ELR (cell line): Measurements from ENCODE around the gene SESTD1.
"Not testable (repeated sequence)": the region's sequence is repeated elsewhere in the genome, so short reads cannot be mapped to it uniquely, and the experiment has no call there.

Experiments
- DNase-seq: peaks from one replicate; pipeline ENCODE4 v3.0.0-alpha.2; 2015; ENCODE audit warnings: low read depth

Gene SESTD1

GRCh38 chr2:179265082-179265510 lies 464 bp upstream of the SESTD1 start:
- peak; percentile 82 for DNase-seq

- peak; percentile 60 for DNase-seq
These were observed 925 bp downstream of the SESTD1 start for GRCh38 chr2:179263446-179264367.

DNA sequence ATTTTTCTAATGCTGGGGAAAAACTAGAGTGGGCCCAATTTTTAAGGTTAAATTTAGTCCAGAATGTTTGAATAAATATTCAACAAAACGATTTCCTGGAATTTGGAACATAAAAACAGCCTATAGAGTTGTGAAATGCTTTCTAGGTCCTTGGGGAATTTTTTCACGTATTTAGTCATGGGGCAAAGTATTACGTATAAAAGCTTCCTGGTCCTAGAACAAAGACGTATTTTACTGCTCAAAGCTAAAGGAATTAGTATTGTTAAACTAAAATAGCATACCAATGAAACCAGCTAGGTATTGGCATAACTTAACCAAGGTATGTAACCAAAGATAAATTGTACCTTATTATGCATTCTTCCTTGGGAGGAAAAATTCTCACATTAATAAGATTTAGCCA lies 1.6 kb downstream of the SESTD1 start:
- DNase-seq: peak; percentile 60

- DNase-seq: no peak
These were observed 2.5 kb downstream of the SESTD1 start for GRCh38 chr2:179262077-179262660.

DNA sequence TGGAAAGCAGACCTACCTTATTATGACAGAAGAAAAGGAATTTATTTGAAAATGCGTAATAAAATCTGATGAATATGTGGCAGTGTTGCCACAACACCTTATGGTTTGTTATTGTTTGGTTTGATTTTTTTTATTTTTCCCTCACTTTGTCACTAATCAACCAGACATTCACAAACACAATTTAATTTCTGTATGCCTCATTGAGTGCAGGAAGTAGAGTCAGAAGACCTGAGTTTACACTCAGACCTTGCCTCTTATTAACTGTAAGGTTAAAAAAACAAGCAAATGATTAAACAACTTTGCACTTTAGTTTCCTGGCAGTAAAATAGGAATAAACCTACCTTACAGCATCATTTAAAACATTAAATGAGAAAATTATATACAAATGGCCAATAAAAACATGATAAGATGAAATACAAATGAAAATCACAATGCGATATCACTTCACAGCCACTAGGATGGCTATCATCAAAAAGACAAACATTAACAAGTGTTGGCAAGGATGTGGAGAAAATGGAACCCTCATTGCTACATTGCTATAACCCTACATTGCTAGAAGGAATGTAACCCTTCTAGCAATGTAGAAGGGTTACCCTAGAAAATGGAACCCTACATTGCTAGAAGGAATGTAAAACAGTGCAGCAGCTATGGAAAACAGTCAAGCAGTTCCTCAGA lies 3.3 kb downstream of the SESTD1 start:
- no peak for DNase-seq

- DNase-seq: no peak
These were observed 4.4 kb downstream of the SESTD1 start for GRCh38 chr2:179260224-179260623.

- no peak for DNase-seq
These were observed 9.5 kb downstream of the SESTD1 start for GRCh38 chr2:179255129-179255528.

DNA sequence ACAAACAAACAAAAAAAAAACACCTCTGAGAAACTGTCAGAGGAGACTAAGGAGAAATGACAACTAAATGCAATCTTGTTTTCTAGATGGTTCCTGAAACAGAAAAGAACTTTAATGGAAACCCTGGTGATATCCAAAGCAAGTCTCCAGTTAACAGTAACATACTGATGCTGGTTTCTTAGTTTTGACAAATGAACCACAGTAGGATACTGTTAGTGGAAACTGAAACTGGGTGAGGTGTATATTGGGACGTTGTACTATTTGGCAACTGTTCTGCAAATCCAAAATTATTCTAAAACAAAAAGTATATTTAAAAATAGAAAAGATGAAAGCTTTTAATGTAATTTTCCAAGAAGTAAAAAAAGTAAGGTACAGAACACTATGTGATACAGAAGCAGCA lies 11.4 kb downstream of the SESTD1 start:
- no peak for DNase-seq

DNA sequence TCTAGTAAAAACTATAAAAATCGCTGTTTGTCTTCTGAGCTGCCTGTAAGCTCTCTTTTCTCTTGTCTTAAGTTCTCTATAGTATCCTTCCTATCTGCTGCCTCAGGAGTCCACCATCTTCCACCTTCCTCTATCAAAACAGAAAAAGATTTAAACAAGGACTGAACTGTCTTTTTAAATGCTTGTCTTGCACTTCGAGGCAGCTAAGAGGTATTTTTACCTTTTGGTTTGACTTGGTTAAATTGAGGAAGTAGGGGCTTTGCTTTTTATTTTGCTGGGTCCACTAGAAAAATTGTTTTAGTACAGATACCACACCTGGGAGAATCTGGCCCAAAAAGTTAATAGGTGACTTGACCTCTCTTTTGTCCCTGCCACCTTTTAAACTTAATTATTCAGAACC lies 12.2 kb downstream of the SESTD1 start:
- DNase-seq: no peak

- peak; percentile 15 for DNase-seq
These were observed 12.8 kb downstream of the SESTD1 start for GRCh38 chr2:179251870-179252269.

DNA sequence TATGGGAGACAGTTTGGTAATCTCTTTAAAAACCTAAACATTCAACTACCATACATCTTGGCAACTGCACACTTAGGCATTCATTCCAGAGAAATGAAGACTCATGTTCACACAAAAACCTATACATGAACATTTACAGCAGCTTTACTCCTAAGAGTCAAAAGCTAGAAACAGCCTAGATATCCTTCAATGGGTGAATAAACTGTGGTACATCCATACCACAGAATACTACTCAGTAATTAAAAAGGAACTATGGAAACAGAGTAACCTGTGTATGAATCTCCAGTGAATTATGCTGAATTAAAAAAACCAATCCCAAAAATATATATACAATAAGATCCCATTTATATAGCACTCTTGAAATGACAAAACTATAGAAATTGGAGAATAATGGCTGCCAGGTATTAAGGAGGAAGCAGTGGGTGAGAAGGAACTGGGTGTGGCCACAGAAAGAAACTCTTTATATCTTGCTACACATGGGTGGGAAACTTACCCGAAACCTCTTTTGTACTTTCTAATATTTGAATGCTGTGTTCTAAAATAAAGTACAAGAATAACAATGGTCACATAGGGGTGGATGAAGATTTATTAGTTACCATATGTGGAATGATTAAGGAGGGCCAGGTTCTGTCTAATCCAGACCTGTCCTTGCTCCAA lies 13.7 kb downstream of the SESTD1 start:
- no peak for DNase-seq

DNA sequence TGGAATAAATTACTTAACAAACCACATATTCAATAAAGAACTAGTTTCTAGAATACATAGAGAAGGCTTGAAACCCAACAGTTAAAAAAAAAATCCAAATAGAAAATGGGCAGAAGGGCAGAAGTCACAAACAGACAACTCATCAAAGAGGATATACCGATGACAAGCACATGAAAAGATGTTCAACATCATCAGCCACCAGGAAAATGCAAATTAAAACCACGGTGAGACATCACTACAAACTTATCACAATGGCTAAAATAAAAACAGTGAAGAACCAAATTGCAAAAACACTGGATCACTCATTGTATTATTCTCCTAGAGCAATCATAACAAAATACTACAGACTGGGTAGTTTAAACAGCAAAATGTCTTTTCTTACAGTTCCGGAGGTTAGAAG lies 14.5 kb downstream of the SESTD1 start:
- DNase-seq: peak; percentile 20

DNA sequence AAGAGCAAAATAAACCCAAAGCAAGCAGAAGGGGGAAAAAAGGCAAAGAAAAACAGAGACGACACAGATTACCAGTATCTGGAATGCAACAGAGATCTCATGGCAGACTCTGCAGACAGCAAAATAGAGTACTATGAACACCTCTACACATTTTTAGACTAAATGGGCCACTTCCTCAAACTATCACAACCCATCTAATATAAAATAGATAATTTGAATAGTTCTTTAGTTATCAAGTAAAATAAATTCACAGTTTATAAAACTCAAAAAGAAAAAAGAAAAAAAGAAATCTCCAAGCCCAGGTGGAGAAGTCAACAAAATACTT lies 16.6 kb downstream of the SESTD1 start:
- DNase-seq: no peak

GRCh38 chr2:179247318-179248023 lies 17.2 kb downstream of the SESTD1 start:
- DNase-seq: no peak

GRCh38 chr2:179245843-179246242 lies 18.8 kb downstream of the SESTD1 start:
- not testable (repeated sequence) for DNase-seq

DNA sequence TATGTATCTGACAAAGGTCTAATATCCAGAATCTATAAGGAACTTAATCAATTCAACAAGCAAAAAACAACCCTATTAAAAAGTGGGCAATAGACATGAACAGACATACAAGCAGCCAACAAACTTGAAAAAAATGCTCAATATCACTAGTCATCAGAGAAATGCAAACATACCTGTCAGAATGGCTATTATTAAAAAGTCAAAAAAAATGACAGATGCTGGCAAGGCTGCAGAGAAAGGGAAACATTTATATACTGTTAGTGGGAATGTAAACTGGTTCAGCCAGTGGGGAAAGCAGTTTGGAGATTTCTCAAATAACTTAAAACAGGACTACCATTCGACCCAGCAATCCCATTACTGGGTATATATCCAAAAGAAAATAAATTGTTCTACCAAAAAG lies 21.6 kb downstream of the SESTD1 start:
- no peak for DNase-seq

GRCh38 chr2:179240481-179241451 lies 23.9 kb downstream of the SESTD1 start:
- peak; percentile 19 for DNase-seq

- DNase-seq: no peak
These were observed 24.8 kb downstream of the SESTD1 start for GRCh38 chr2:179239838-179240237.

- DNase-seq: peak; percentile 73
These were observed 25.4 kb downstream of the SESTD1 start for GRCh38 chr2:179239195-179239594.

DNA sequence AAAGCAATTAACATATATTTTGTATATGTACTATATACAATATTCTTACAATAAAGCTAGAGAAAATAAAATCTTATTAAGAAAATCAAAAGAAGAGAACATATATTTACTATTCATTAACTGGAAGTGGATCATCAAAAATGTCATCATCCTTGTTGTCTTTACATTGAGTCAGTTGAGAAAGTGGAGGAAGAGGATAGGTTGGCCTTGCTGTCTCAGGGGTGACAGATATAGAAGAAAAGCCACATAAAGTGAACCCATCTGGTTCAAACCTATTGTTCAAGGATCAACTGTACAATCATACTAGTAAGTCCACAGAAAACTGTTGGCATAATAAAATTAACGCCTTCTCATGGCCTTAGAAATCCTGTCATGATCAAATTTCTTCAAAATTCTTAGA lies 26.6 kb downstream of the SESTD1 start:
- DNase-seq: no peak
